Nucleus accumbens (tissue), 56 donors: ENCODE results near the gene USP35.
A peak's percentile ranks its signal among the peaks of the same experiment; 100 is the strongest.
"Not testable (repeated sequence)": the region's sequence is repeated elsewhere in the genome, so short reads cannot be mapped to it uniquely, and the experiment has no call there.

ENCODE experiments used
- DNase-seq, 56 donors: peaks; one replicate each; lab custom pipeline; 2025; lab: John Stamatoyannopoulos, UW

Gene USP35

DNA sequence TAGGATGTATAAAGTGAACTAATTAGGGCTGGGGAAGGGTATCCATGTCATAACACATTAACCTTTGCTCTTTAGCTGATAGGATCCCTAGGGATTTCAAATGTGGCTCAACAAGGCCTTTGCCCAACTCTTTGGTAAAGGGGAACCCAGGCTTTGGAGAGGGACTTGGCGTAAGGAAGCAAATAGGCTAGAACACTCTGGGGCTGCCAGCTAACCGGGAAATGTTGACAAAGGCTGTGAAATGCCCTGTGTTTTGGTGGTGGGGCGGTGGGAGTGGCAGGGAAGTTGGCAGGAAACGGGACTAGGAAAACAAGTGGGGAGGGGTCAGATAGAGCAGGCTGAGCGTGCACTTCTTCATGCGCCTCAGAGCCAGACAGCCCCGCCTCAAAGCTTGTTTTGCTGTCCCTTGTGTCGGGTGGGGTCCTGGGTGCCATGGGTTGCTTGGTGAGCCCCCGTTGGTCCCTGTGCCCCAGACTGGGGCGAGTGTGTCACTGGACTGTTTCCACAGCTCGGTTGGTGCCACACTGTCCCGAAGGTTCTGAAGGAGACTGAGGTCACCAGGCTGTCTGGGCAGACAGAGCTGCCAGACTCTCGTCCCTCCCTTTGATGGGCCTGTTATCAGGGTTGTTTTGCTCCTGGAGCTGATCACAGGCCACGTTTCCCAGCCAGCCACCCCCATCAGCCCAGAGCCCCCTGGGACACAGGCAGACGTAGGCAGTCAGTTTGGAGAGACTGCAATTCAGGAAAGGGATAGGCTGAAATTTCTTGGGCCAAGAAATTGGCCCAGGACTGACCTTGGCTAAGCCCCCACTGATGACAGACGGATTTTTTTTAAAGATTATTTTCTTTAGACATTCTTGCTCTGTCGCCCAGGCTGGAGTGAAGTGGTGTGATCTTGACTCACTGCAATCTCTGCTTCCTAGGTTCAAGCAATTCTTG is 19.9 kb upstream of the USP35 start:
- no peak for DNase-seq

DNA sequence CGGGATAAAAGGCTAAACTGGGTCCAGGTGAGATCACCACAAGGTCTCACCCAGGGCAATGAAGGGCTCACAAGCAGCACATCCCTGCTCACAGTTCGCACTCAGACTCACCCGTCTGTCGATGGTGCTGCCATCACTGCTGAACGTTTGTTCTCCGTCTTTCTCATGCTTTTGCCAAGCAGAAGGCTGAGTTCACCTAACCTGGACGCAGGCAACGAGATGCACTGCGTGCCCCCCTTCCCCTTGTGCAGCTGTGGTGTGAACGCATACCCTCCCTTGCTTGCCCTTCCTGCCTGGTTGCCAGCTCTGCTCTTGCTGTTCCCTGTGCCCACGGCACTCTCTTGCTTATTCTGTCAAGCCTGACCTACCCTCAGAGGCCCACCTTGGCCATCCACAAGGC is 18.3 kb upstream of the USP35 start:
- DNase-seq: no peak

DNA sequence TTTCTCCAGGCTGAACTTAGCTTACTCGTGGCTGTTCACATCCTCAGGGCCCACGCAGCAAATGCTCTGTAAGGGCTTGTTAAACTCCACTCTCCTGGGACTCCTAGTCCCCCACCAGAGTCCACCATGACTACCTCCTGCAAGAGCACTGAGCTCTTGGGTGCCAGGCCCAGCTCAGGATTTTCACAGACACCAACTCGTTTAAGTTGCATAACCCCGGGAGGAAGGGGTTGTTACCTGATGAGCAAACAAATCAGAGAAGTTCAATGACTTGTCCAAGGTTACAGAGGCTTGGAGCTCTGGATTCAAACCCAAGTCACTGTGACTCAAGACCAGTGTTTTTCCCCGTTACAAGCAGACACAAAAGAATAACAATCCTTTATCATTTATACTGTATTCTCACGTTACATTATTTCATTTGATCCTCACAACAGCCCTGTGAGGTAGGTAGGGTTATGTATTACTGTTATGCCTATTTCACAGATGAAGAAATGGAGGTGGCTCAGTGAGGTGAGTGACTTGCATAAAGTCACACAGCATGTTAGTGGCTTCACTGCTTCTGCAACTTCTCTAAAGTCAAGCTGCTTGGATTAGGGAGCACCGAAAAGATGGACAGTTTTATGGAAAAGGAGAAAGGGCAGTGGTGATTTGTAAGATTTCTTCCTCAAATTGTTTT is 17.7 kb upstream of the USP35 start:
- no peak for DNase-seq

DNA sequence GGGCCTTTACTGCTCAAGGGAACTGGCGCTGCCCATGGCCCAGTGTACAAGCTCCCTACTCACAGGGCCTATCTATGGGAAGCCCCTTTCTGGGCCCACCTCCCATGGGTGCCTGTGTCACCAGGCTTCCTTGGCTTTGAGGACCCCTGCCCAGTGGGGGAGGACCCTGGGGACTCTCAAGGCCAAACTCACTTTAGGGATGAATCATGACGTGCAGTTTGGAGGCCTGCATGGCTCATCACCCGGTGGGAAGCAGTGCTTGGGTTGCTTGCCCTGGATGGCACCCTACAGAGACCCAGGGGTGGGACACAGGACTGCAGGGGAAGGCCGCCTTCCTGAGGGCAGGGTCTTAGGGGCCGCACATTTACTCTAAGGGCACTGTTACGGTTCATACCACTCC is 16.8 kb upstream of the USP35 start:
- no peak for DNase-seq

DNA sequence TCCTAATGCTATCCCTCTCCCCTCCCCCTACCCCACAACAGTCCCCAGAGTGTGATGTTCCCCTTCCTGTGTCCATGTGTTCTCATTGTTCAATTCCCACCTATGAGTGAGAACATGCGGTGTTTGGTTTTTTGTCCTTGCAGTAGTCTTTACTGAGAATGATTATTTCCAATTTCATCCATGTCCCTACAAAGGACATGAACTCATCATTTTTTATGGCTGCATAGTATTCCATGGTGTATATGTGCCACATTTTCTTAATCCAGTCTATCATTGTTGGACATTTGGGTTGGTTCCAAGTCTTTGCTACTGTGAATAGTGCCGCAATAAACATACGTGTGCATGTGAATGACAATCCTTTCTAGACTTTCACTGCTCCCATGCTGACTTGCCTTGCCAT is 12.9 kb upstream of the USP35 start:
- not testable (repeated sequence) for DNase-seq

DNA sequence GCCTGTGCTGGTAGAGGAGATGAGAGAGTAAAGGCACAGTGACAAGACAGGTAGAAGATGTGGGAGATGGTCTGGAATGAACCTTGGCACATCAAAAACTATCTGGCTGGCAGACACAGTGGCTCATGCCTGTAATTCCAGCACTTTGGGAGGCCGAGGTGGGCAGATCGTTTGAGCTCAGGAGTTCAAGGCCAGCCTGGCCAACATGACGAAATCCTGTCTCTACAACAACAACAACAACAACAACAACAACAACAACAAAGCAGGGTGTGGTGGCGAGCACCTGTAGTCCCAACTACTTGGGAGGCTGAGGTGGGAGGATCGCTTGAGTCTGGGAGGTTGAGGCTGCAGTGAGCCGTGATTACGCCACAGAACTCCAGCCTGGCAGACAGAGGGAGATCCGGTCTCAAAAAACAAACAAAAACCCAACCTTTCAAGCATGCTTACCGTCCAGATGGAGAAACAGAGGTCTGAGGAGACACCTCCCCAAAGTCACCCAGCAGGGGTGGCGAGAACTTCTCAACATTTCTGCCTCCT is 12.0 kb upstream of the USP35 start:
- no peak for DNase-seq

DNA sequence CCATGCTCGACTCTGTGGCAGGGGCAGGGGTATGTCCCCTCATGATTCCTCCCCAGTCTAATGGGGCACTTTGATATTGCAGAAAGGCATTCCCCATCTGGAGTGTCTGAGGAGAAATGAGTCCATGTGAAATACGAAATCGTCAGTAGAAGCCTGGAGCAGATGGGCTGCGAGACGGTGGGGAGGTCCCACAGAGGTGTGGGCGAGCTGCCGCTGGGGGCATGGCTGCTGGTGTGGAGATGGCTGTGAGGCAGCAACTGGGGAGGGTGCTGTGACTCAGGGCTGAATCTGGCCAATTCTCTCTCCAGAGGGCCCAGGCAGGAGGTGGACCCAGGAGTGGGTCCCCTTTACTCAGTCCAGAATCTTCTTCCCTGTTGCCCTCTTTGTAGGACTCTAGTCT is 11.5 kb upstream of the USP35 start:
- DNase-seq: no peak

DNA sequence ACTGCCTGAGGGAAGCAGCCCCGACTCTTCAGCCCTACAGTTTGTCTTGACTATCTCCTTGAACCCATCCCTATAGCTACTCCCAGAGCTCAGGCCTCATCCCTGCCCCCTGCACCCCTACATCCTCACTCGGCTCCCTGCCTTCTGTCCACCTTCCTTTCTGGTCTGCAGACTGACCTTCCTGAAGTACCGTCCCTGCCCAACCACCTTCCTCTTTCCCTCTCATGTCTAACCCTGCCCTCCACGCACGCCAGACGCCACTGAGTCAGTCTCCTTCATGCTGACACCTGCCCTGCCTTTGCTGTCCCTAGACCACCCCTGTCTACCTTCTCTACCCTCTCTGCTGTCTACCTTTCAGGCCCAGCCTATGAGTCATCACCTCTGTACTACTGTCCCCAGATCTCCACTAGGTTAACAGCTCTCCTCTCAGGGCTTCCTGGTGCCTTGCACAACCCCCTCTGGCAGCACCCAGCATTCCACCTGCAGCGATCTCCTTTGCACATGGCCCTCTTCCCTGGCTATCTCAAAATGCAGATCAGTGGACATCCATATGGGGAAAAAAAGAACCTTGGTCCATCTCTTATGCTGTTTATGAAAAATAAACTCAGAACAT is 9.2 kb upstream of the USP35 start:
- no peak for DNase-seq

DNA sequence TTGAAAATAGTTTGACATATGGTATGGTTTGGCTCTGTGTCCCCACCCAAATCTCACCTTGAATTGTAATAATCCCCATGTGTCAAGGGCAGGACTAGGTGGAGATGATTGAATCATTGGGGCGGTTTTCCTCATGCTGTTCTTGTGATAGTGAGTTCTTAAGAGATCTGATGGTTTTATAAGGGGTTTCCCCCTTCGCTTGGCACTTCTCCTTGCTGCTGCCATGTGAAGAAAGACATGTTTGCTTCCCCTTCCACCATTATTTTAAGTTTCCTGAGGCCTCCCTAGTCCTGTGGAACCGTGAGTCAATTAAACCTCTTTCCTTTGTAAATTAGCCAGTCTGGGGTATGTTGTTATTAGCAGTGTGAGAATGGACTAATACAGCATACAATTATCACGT is 8.0 kb upstream of the USP35 start:
- no peak for DNase-seq

DNA sequence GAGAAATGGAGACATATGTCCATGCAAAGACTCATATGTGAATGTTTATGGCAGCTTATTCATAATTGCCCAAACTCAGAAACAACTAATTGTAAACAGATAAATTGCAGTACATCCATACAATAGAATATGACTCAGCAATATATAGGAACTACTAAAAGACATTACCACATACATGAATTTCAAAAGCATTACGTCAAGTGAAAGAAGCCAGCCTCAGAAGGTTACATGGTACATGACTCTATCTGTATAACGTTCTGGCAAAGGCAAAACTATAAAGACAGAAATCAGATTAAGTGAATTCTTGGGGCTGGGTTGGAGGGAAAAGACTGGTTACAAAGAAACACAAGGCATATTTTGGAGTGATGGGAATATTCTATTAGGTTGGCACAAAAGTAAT is 7.5 kb upstream of the USP35 start:
- DNase-seq: no peak

DNA sequence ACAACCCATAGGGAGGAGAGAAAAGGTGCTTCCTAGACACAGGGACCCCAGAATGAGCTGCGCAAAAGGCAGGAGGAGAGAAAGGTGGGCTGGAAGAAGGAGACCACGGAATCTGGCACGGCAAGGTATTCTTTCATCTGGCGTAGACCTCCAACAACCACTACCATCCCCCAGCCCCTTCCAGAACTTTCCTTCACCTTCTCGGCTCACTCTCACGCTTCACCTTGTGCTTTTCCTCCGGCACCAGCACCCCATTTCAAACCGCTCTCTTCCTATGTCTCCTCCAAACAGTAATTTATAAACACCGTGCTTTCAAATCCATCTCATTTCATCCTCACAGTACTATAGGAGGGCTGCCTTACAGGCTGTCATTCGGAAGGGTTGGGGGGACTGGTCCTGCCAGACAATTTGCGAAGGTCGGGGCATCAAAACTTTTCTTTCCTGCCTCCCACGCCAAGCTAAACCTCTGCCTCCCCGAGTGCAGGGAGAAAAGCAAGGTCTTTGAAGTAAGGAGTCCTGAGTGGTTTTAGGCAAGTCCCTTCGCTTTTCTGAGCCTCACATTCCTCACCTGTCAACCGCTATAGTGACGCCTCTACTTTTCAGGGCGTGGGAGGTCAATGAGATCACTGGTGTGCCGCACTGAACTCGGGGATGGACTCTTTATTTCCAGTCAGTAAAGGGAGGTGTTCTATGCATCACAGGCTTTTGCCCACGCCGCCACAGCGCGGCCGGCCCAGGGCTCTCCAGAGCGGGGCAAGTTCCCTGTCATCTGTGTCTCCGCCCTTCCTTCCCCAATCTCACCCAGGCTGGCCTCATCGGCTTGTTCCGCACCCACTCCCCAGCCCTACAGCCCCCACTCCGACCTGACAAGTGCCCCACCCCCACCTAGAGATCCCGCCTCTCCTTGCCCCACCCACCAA is 1.1 kb upstream of the USP35 start:
- peak in 15 of 56 donors; percentile 36 to 83 (median 60) for DNase-seq

DNA sequence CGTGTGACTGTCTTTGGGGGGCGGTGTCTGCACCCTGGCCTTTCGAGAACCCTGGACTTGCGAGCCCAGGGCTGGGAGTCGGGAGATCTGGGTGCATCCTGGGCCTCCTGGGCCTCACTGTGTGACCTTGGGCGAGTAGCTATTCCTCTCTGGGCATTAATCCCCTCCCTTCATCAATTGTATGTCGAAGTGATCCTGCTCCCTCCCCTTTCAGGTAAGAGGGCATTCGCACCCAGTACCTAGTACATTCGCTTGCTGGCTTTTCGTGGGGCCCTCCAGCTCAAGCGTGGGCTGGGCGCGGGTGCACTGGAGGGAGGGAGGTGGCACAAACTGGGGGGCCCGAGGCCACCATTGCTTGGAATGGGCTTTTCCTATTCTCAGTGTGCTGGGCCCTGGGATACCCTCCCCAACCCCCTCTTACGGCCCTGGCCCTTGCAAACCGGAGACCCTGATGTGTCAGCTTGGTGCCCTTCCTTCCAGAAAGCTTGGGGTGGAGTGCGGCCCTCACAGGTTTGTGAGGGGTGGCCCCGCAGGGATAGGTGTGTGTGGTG is 530 bp downstream of the USP35 start:
- DNase-seq: peak in 3 of 56 donors; percentile 29 to 47 (median 41)

DNA sequence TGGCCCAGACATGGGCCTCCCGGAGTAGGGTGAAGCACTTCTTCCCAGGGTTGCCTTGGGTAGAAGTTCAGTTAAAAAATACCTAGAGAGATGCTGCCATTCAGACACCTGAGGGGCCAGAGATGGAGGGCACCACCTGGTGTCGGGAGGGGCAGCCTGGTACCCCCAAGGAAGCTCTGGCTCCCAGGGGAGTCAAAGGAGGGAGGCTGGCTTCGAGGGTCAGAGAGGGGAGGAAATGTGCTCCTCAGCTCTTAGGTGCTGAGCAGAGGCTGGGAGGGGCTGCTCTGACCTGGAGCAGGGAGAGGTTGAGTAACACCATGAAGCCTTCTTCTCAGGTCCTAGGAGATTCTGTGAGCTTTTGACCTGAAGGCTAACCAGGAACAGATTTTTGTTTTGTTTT is 1.1 kb downstream of the USP35 start:
- no peak for DNase-seq

DNA sequence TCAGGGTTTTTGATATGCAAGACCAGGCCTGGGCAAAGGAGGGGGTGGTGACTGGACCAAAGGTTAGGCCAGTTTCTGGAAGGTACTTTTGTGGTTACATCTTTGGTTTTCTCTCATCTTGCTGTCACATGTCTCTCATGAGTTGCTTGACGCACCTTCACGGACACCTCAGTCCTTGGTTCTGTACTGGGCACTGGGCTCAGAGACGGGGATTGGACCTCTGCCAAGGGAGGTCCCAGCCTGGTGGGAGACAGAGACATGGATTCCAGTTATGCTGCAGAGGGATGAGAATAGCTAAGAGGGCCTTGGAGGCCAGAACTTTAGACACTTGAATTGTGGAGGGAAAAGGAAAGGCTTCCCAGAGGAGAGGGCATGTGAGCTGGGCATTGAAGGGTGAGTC is 1.7 kb downstream of the USP35 start:
- no peak for DNase-seq

DNA sequence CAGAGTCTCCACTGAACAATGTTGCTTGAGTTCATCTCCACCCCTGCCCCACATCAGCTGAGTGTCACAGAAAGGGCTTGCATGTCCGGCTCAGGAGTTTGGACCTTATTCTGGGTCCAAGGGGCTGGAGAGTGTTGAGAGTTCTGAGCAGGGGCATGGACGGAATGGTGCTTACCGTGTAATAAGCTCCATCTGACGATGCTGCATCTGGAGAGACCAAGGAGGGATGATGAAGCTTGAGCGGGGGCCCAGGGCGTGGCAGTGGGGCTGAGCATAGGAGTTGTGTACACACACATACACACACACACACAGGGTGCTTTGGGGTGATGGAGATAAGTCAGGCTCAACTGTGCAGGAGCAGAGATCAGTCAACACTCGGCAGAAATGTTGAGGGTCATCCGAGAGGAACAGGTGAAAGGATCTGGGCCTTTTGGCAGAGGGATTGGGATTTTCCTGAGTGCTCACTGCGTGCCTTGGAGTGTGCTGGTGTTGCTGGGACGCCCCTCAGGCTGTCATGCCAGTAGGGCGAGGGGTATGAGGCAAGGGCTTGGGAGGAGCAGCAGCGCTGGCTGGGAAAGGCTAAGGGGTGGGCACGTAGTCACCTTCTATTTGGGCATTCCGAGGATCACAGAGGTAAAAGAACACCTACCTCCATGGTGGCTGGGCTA is 2.3 kb downstream of the USP35 start:
- DNase-seq: no peak

DNA sequence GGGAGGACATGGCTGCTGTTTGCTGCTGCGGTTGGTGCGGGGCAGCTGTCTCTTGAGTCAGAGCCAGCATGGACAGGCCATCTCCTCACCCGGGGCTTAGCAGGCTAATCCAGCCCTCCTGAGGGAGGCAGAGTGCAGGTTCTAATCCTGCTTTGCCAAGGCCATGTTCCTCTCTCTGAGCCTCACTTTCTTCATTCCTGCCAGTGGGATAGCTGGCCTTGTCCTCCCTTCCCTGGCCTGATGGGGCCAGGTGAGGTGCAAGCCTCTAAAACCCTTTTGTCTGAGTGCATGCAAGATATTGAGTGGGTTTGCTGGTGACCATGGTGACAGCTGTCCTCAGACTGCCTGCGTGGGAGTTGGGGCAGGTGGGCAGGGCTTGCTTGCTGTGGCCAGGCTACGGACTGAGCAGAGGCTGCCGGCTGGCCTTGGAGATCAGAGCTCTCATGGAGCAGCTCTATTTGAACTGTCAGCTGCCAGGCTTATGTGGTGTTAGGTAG is 3.6 kb downstream of the USP35 start:
- DNase-seq: no peak

DNA sequence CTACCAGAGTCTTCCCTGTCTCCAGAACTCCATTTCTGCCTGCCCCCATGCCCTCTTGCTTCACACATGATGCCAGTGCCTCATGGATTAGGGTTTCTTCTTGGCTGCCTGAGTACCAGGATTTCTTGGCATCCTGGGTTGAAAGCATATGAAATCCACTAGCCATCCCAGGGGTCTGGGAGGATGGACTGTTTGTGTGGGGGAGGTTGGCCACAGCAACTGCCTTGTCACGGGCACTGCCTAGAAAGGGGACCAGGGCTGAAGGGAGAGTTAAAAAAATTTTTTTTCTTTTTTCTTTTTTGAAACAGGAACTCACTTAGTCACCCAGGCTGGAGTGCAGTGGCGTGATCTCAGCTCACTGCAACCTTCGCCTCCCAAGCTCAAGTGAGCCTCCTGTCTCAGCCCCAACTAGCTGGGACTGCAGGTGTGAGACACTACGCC is 4.2 kb downstream of the USP35 start:
- DNase-seq: no peak

DNA sequence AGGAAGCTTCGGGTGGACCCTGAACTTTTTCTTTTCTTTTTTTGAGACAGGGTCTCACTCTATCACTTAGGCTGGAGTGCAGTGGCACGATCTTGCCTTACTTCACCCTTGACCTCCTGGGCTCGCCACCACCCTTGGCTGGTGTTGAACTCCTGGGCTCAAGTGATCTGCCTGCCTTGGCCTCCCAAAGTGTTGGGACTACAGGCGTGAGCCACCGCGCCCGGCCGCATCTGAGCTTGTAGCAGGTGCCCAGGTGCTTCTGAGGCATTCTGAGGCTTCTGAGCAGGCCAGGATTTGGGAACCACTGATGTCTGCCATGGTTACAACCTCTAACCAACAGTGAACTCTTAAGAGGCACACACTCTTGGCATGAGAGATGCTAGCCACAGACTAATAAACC is 5.1 kb downstream of the USP35 start:
- no peak for DNase-seq

DNA sequence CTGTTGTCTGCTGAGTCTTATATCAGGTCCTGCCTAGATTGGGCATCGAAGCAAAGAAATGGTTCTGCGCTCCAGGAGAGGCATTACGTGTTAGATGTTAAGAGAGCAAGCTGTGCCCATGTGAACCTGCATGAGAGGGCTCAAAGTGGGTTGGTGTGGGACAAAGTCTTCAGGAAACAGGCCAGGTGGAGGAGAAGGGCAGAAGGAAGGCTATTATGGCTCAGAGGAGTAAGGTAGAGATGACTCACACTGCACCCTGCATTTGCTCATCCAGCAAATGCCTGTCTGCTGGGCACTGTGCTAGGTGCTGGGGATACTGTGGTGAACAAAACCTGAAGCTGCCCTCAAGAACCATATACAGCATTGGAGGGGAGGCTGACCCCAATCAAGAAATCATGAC is 5.8 kb downstream of the USP35 start:
- DNase-seq: no peak
